Transverse colon (tissue), 4 donors: ENCODE data around the gene SEMA3E.

ENCODE experiments used
- EP300 ChIP-seq: sonication (generic); formaldehyde crosslinking; IDR thresholded peaks from one replicate; pipeline ENCODE4 v1.6.1; 2017; ENCODE audit warnings: antibody characterized with exemption, low read depth
- POLR2A ChIP-seq: fragments of 450-650 bp; IDR thresholded peaks from one replicate; pipeline ENCODE4 v1.6.1; 2016; ENCODE audit warnings: antibody characterized with exemption, mild to moderate bottlenecking, moderate library complexity
- POLR2AphosphoS5 ChIP-seq, 3 donors: sonication (generic); formaldehyde crosslinking; IDR thresholded peaks; one replicate each; pipeline ENCODE4 v1.6.1; 2016; ENCODE audit warnings: antibody characterized with exemption in 3 of 3
- TF ChIP-seq, protein P1 (sequence below), 5 experiments: fragments of 200-600 bp in 3 of 5; fragments of 450-650 bp in 2 of 5; sonication (generic) in 3 of 5; IDR thresholded peaks; 1 replicate in 2 of 5; 2 replicates in 3 of 5; pipeline ENCODE4 v1.5.1; 2016 to 2017; ENCODE audit warnings: antibody characterized with exemption in 5 of 5, inconsistent platforms in 3 of 5, mild to moderate bottlenecking in 2 of 5, moderate library complexity in 1 of 5

DNA sequence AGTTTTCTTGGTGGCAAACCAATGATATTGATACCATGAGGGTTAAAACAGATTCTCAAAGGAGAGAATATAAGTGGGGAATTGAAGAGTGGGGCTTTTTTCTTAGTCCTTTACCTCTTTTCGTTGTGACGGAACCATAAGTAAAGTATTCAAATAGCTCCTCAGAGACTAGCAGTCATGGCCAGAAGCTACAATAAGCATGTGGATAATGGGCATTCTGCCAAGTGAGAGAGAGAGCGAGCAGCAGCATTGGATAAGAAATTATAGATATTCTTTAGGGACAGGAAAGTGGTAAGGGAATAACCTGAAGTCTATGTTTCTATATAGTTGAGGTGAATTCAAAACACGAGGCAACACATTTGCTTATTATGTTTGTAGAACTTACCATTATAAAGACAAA, 235.1 kb downstream of the SEMA3E start:
- TF ChIP-seq POLR2A = no peak
- TF ChIP-seq, protein P1, sequence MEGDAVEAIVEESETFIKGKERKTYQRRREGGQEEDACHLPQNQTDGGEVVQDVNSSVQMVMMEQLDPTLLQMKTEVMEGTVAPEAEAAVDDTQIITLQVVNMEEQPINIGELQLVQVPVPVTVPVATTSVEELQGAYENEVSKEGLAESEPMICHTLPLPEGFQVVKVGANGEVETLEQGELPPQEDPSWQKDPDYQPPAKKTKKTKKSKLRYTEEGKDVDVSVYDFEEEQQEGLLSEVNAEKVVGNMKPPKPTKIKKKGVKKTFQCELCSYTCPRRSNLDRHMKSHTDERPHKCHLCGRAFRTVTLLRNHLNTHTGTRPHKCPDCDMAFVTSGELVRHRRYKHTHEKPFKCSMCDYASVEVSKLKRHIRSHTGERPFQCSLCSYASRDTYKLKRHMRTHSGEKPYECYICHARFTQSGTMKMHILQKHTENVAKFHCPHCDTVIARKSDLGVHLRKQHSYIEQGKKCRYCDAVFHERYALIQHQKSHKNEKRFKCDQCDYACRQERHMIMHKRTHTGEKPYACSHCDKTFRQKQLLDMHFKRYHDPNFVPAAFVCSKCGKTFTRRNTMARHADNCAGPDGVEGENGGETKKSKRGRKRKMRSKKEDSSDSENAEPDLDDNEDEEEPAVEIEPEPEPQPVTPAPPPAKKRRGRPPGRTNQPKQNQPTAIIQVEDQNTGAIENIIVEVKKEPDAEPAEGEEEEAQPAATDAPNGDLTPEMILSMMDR (IDR thresholded peaks at IDR 0.05) = no peak
- TF ChIP-seq EP300 = no peak
- no peak for TF ChIP-seq POLR2AphosphoS5 (IDR thresholded peaks at IDR 0.05)
